Muscle of leg (tissue), 11 donors: Measurements from ENCODE around the gene GHRHR. TPM values are rescaled to one million over a fixed set of nuclear protein-coding genes. Genes with fewer than 3 reads are reported as not detected.

Experiments used
- DNase-seq: peaks from one replicate; pipeline ENCODE4 v3.0.0; 2013
- H3K27ac ChIP-seq: one replicate; pipeline ENCODE4 v1.5.1; 2013; ENCODE audit warnings: mild to moderate bottlenecking, low read length, control low read depth
- H3K27me3 ChIP-seq: one replicate; pipeline ENCODE4 v1.6.1; 2013; ENCODE audit warnings: low read length; ENCODE audit not compliant: control insufficient read depth, insufficient read depth
- H3K36me3 ChIP-seq: one replicate; pipeline ENCODE4 v1.6.1; 2013; ENCODE audit warnings: low read length; ENCODE audit not compliant: control insufficient read depth, insufficient read depth
- H3K4me1 ChIP-seq: one replicate; pipeline ENCODE4 v1.6.1; 2013; ENCODE audit warnings: low read length; ENCODE audit not compliant: control insufficient read depth, insufficient read depth
- H3K4me3 ChIP-seq: one replicate; pipeline ENCODE4 v1.5.1; 2013; ENCODE audit warnings: low read length, control low read depth
- H3K9me3 ChIP-seq: replicated peaks from 2 replicates; pipeline ENCODE4 v1.6.1; 2013; ENCODE audit warnings: low read depth, low read length; ENCODE audit not compliant: control insufficient read depth
- WGBS: methylation state at CpG from one replicate; pipeline ENCODE4 v1.1.5; 2013; ENCODE audit warnings: missing lambda C conversion rate; ENCODE audit not compliant: insufficient coverage; 5-methylcytosine and 5-hydroxymethylcytosine counted together
- polyA plus RNA-seq, 8 donors: library from polyadenylated mRNA; unstranded; fragments of 120-200 nt; gene quantifications; one replicate each; pipeline versions ENCODE4 v1.2.1 to v1.2.3, GENCODE V29; 2013; ENCODE audit warnings: inconsistent platforms in 1 of 8, low replicate concordance in 1 of 8; ENCODE audit not compliant: insufficient read length in 8 of 8, insufficient read depth in 1 of 8
- total RNA-seq: library from RNA; stranded (reverse); fragments of 120-200 nt; gene quantifications from one replicate; pipeline ENCODE4 v1.2.4, GENCODE V29; 2013

Gene GHRHR
- total and polyA plus RNA-seq, 9 donors, result 0.35 to 1.5 (median 0.89) TPM

GRCh38 chr7:30998180-30998579 is 34.4 kb downstream of the GHRHR start:
- Histone ChIP-seq H3K4me3 (no peak overlapping the region), H3K27ac (no peak overlapping the region), H3K9me3 (peaks cover 2% of the 10 kb centered on the region), H3K27me3 (no peaks in the 10 kb centered on the region), H3K36me3 (no peaks in the 10 kb centered on the region), H3K4me1 (peaks cover 20% of the 10 kb centered on the region)
- WGBS, result 44% methylated on average over 5 of the region's 10 CpGs
- DNase-seq, result peak; percentile 33

GRCh38 chr7:31000161-31000693 is 36.5 kb downstream of the GHRHR start:
- Histone ChIP-seq H3K9me3 (peaks cover 8% of the 10 kb centered on the region), H3K27ac (peak overlapping the region; percentile 69), H3K4me3 (no peak overlapping the region), H3K27me3 (no peaks in the 10 kb centered on the region), H3K4me1 (peaks cover 20% of the 10 kb centered on the region), H3K36me3 (no peaks in the 10 kb centered on the region)
- DNase-seq, result peak; percentile 63
- WGBS, result 46% methylated on average over 2 of the region's 9 CpGs

- Histone ChIP-seq H3K27ac (peak overlapping the region; percentile 69), H3K4me1 (peaks cover 19% of the 10 kb centered on the region), H3K9me3 (peaks cover 8% of the 10 kb centered on the region), H3K36me3 (no peaks in the 10 kb centered on the region), H3K27me3 (no peaks in the 10 kb centered on the region), H3K4me3 (no peak overlapping the region)
- 85% methylated on average over 2 of the region's 5 CpGs for WGBS
- DNase-seq, result no peak
These were observed 37.0 kb downstream of the GHRHR start for GRCh38 chr7:31000779-31001178.

GRCh38 chr7:31002256-31002655 is 38.5 kb downstream of the GHRHR start:
- 58% methylated on average over 4 of the region's 6 CpGs for WGBS
- Histone ChIP-seq H3K27ac (no peak overlapping the region), H3K27me3 (no peaks in the 10 kb centered on the region), H3K4me3 (no peak overlapping the region), H3K36me3 (no peaks in the 10 kb centered on the region), H3K4me1 (peaks cover 14% of the 10 kb centered on the region), H3K9me3 (peaks cover 8% of the 10 kb centered on the region)
- DNase-seq, result no peak

- peaks cover 8% of the 10 kb centered on the region for H3K9me3 ChIP-seq
- WGBS, result no CpG with 5 or more reads among the region's 2 CpGs
- H3K36me3 ChIP-seq, result no peaks in the 10 kb centered on the region
- H3K4me1 ChIP-seq, result peaks cover 9% of the 10 kb centered on the region
- H3K27me3 ChIP-seq, result no peaks in the 10 kb centered on the region
- no peak overlapping the region for H3K27ac ChIP-seq
- DNase-seq, result no peak
- no peak overlapping the region for H3K4me3 ChIP-seq
These were observed 39.3 kb downstream of the GHRHR start for GRCh38 chr7:31003097-31003496.

GRCh38 chr7:31003721-31004120 is 40.0 kb downstream of the GHRHR start:
- Histone ChIP-seq H3K4me3 (no peak overlapping the region), H3K27ac (no peak overlapping the region), H3K27me3 (no peaks in the 10 kb centered on the region), H3K4me1 (peaks cover 8% of the 10 kb centered on the region), H3K9me3 (peaks cover 8% of the 10 kb centered on the region), H3K36me3 (no peaks in the 10 kb centered on the region)
- no peak for DNase-seq
- WGBS, result 99% methylated on average over 6 of the region's 6 CpGs

GRCh38 chr7:31004393-31004792 is 40.6 kb downstream of the GHRHR start:
- no peak for DNase-seq
- no CpG with 5 or more reads among the region's 1 CpG for WGBS
- Histone ChIP-seq H3K4me1 (peaks cover 8% of the 10 kb centered on the region), H3K36me3 (no peaks in the 10 kb centered on the region), H3K9me3 (peaks cover 8% of the 10 kb centered on the region), H3K27ac (no peak overlapping the region), H3K4me3 (no peak overlapping the region), H3K27me3 (no peaks in the 10 kb centered on the region)

GRCh38 chr7:31006857-31007256 is 43.1 kb downstream of the GHRHR start:
- H3K4me1 ChIP-seq, result peaks cover 3% of the 10 kb centered on the region
- no peak for DNase-seq
- H3K27me3 ChIP-seq, result no peaks in the 10 kb centered on the region
- 47% methylated on average over 3 of the region's 6 CpGs for WGBS
- no peak overlapping the region for H3K27ac ChIP-seq
- peaks cover 10% of the 10 kb centered on the region for H3K9me3 ChIP-seq
- H3K4me3 ChIP-seq, result no peak overlapping the region
- no peaks in the 10 kb centered on the region for H3K36me3 ChIP-seq

- 63% methylated on average over 1 of the region's 5 CpGs for WGBS
- DNase-seq, result no peak
- H3K4me3 ChIP-seq, result no peak overlapping the region
- H3K27ac ChIP-seq, result no peak overlapping the region
- H3K9me3 ChIP-seq, result peaks cover 10% of the 10 kb centered on the region
- no peaks in the 10 kb centered on the region for H3K36me3 ChIP-seq
- peaks cover 3% of the 10 kb centered on the region for H3K4me1 ChIP-seq
- no peaks in the 10 kb centered on the region for H3K27me3 ChIP-seq
These were observed 43.9 kb downstream of the GHRHR start for GRCh38 chr7:31007634-31008033.

GRCh38 chr7:31014826-31015225 is 51.1 kb downstream of the GHRHR start:
- DNase-seq, result no peak
- H3K4me3 ChIP-seq, result no peak overlapping the region
- peaks cover 10% of the 10 kb centered on the region for H3K4me1 ChIP-seq
- H3K36me3 ChIP-seq, result no peaks in the 10 kb centered on the region
- WGBS, result 86% methylated on average over 1 of the region's 3 CpGs
- H3K27ac ChIP-seq, result no peak overlapping the region
- H3K27me3 ChIP-seq, result no peaks in the 10 kb centered on the region
- peaks cover 2% of the 10 kb centered on the region for H3K9me3 ChIP-seq
